Neural progenitor cell (in vitro differentiated cells): Measurements from ENCODE around the gene EMP2.

ENCODE experiments used
- EZH2 ChIP-seq: fragments of 200-600 bp; sonication (generic); IDR thresholded peaks from 2 replicates; pipeline ENCODE4 v1.6.1; 2017; ENCODE audit warnings: antibody characterized with exemption, mild to moderate bottlenecking, moderate library complexity
- TF ChIP-seq, protein P1 (sequence below): fragments of 200-600 bp; sonication (generic); IDR thresholded peaks from 2 replicates; pipeline ENCODE4 v1.5.1; 2017; ENCODE audit warnings: antibody characterized with exemption, mild to moderate bottlenecking

DNA sequence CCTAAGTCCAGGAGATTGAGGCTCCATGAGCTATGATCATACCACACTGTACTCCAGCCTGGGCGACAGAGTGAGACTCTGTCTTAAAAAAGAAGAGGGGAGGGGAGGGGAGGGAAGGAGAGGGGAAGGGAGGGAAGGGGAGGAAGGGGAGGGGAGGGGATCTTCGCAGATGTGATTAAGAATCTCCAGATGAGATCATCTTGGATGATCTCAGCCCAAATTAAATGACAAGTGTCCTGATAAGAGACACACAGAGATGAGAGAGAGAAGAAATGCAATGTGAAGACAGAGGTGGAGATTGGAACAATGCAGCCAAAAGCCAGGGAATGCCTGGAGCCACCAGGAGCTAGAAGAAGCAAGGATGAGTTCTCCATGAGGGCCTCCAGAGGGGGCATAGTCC is 70.1 kb downstream of the EMP2 start:
- TF ChIP-seq, protein P1, sequence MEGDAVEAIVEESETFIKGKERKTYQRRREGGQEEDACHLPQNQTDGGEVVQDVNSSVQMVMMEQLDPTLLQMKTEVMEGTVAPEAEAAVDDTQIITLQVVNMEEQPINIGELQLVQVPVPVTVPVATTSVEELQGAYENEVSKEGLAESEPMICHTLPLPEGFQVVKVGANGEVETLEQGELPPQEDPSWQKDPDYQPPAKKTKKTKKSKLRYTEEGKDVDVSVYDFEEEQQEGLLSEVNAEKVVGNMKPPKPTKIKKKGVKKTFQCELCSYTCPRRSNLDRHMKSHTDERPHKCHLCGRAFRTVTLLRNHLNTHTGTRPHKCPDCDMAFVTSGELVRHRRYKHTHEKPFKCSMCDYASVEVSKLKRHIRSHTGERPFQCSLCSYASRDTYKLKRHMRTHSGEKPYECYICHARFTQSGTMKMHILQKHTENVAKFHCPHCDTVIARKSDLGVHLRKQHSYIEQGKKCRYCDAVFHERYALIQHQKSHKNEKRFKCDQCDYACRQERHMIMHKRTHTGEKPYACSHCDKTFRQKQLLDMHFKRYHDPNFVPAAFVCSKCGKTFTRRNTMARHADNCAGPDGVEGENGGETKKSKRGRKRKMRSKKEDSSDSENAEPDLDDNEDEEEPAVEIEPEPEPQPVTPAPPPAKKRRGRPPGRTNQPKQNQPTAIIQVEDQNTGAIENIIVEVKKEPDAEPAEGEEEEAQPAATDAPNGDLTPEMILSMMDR: no peak
- TF ChIP-seq EZH2: no peak
